HG02852 (cell line): Measurements from ENCODE around the gene CMTR2.

Source experiments
- ATAC-seq: cut with Tn5 transposase; IDR thresholded peaks from one replicate; pipeline ENCODE4 v1.9.1; 2021; ENCODE audit warnings: mild to moderate bottlenecking, moderate library complexity; ENCODE audit not compliant: unreplicated experiment

The CMTR2 gene

GRCh38 chr16:71276589-71277334, 12.4 kb downstream of the CMTR2 start:
- ATAC-seq, result no peak

- no peak for ATAC-seq
These were observed 15.8 kb downstream of the CMTR2 start for GRCh38 chr16:71273384-71273783.

DNA sequence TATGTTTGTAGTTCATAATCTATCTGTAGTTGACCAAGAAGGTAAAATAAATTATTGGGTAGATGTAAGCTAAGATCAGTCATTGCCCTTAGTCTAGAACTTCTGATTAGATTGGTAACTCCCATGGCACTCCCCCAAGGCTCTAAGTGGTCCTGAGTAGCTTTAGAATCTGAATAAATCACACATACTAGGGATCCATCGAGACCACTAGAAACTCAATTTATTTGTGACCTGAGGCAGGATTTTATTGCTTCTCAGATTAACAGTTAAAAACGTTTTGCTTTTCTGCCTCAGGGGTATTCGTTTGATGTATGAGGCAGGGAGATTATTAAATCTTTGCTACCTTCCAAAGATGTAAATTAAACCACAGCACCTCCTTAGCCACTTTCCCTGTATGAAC, 24.9 kb downstream of the CMTR2 start:
- ATAC-seq, result no peak

- no peak for ATAC-seq
These were observed 25.6 kb downstream of the CMTR2 start for GRCh38 chr16:71263582-71263981.

DNA sequence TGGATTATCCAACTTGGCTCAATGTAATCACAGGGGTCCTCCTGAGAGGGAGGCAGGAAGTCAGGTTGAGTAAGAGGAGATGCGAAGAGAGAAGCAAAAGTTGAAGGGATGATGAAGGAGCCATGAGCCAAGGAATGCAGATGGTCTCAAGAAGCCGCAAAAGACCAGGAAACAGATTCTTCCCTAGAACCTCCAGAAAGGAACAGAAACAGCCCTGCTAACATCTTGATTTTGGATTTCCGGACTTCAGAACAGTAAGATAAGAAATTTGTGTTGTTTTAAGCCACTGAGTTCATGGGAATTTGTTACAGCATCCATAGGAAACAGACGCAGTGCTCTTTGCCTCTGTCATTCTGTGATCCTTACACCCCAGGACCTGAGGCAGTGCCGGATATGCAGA, 26.8 kb downstream of the CMTR2 start:
- ATAC-seq, result no peak

DNA sequence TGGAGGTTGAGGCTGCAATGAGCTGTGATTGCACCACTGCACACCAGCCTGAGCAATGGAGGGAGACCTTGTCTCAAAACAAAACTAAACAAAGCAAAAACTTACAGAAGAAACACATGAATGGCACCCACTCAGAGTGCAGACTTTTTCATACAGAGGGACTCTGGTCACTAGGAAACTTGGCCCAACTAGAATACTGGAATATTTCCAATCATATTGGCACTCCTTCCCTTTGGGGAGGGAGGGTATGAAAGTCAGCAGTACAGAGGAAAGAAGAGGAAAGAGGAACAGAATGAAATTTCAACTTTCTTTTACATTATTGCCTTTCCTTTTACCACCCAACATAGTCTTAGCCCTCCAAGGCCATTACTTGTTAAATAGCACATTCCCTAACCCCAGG, 28.2 kb downstream of the CMTR2 start:
- no peak for ATAC-seq

DNA sequence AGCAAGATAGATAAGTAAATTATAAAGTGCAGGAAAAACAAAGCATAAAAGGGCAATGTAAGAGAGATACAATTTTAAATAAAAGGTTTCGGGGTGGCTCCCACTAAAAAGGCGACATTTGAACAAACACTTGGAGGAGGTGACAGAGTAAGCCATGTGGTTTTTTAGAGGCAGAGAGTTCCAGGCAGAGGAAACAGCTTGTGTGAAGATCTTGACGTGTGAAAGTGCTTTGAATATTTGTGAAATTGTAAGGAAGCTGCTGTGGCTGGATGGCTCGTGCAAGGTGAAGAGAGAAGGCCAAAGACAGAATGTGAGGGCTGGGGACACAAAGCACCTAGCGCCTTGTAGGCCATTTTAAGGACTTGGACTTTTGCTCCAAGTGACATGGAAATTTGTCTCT, 30.1 kb downstream of the CMTR2 start:
- no peak for ATAC-seq

GRCh38 chr16:71258372-71258771, 30.8 kb downstream of the CMTR2 start:
- ATAC-seq, result no peak

DNA sequence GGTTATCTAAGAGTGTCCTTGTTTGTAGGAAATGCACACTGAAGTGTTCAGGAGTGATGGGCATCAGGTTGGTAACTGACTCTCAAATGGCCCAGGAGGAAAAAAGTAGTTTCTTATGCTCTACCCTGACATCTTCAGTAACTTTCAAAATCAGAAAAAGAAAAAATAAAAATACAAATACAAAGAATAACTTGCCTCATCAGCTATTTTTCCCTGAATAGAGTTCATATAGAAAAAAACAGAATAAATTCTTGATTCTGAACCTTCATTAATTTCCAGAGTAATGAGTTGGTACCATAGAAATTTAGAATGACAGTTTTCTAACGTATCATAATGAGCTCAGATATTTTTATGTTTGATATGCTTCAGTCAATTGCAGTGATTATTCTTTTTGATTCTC, 31.4 kb downstream of the CMTR2 start:
- no peak for ATAC-seq

- no peak for ATAC-seq
These were observed 33.5 kb downstream of the CMTR2 start for GRCh38 chr16:71255721-71256120.

DNA sequence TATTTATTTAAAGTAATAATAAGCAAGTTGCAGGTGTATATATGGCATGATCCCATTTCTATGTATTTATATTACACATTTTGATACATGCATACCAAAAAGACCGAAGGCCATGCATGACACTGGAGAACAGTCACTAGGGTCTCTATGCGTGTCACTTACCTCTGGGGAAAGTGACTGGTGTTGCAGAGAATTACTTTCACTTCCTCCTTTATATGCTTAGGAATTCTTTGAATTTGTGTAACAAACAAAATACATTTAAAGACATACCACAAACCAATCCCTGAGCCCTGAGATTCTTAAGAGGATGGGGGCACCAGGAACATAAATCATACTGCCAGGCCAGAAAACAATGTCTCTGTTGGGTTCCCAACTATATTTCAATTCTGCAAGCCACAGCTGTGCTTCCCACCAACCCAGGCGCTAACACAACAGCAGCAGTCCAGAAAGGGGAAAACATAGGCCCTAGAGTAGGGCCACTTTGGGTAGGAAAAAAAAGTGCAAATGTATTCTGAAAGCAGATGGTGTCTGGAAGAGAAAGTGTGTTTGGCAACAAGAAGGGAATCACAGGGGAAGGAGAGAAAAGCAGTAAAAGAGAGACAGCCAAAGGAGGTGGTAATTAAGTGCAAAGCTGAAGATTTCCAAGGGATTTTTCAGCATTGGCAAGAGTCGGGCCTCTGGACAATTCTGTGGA, 34.2 kb downstream of the CMTR2 start:
- ATAC-seq, result no peak

DNA sequence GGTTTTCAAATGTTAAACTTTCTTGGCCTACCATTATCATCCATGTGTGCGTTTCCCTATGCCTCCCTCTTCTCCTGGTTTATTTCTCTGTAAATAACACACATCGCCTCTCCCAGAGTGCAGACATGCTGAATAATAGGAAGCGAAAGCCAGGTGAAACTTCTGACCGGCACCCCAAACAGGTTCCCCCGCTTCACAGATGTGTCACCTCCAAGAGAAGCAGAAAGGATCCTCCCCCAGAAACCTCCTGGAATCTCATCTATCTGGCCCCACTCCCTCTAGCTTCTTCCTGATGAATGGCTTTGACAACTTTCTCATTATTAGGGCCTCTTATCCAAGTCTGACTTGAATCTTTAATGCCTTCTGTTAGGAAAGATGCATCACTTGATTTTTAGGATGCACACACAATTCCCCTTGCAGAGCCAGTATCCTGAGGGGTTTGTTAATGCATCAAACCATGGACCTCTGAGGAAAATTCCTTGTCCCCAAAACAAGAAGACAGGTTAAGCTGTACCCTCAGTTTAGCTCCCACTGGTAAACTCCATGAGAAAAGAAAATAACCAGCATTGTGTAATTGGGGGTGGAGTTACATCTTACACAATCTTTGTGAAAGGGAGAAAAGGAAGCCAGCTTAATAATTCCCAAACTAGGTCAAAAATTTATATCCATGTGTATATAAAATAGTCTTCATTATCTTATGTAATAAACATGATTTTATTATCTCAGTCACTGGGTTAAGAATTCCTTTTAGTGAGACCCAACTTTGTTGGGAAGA, 38.6 kb downstream of the CMTR2 start:
- no peak for ATAC-seq

GRCh38 chr16:71249399-71249798, 39.8 kb downstream of the CMTR2 start:
- ATAC-seq, result no peak

- no peak for ATAC-seq
These were observed 41.7 kb downstream of the CMTR2 start for GRCh38 chr16:71247478-71247877.

- no peak for ATAC-seq
These were observed 42.9 kb downstream of the CMTR2 start for GRCh38 chr16:71246309-71246708.

GRCh38 chr16:71244521-71244920, 44.7 kb downstream of the CMTR2 start:
- ATAC-seq, result no peak

DNA sequence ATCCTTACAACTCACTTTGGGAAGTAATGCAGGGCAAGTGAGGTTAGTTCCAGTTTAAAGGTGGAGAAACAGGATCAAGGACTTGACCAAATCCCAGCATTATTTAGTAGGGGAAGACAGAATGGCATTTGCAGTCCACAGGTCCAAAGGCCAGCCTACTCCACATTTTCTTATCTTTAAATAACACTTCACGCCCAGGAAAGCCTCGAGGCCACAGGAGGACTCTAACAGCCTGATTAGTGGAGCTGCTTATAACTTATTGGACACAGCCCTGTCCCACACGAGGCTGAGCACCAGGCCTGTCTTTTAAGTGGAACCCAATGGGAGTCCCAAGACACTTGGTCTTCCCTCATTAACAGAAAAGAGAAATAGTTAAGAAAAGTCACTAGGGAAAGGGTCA, 46.6 kb downstream of the CMTR2 start:
- ATAC-seq, result no peak

- ATAC-seq, result no peak
These were observed 47.2 kb downstream of the CMTR2 start for GRCh38 chr16:71242036-71242435.
